Activated B cell treated with CpG ODN at 0.5 μM for 24 hours (primary cell): ENCODE measurements around the gene ERBB3. TPM values are rescaled to one million over a fixed set of nuclear protein-coding genes. Genes with fewer than 3 reads are reported as not detected.

Source experiments
- ATAC-seq: fragments of 200-7000 bp; cut with Tn5 transposase; one replicate; pipeline ENCODE4 v1.10.0; 2021; ENCODE audit warnings: low read depth, mild to moderate bottlenecking, moderate library complexity
- CTCF ChIA-PET: fragments of 350-600 bp; sonication (Branson Sonifier 250); formaldehyde crosslinking; loops from one replicate; lab custom pipeline; 2021; ENCODE audit warnings: antibody characterized with exemption; lab: Charles Lee
- POLR2A ChIA-PET: fragments of 350-600 bp; sonication (Branson Sonifier 250); formaldehyde crosslinking; loops from one replicate; lab custom pipeline; 2021; ENCODE audit warnings: antibody characterized with exemption; lab: Charles Lee
- DNase-seq: peaks from one replicate; pipeline ENCODE4 v3.0.0; 2022
- H3K27ac Mint-ChIP-seq: one replicate; pipeline ENCODE4 v1.8.0; 2020; ENCODE audit warnings: mixed read lengths
- H3K27me3 Mint-ChIP-seq: one replicate; pipeline ENCODE4 v1.8.0; 2021; ENCODE audit warnings: mixed read lengths
- H3K36me3 Mint-ChIP-seq: one replicate; pipeline ENCODE4 v1.8.0; 2021; ENCODE audit warnings: low read depth, mixed read lengths
- H3K4me1 Mint-ChIP-seq: one replicate; pipeline ENCODE4 v1.8.0; 2021; ENCODE audit warnings: mixed read lengths
- H3K4me3 Mint-ChIP-seq: one replicate; pipeline ENCODE4 v1.8.0; 2020; ENCODE audit warnings: mild to moderate bottlenecking, mixed read lengths
- H3K9me3 Mint-ChIP-seq: one replicate; pipeline ENCODE4 v1.8.0; 2020; ENCODE audit warnings: mixed read lengths
- intact Hi-C: fragments of 100-400 bp; cut with micrococcal nuclease; formaldehyde crosslinking; loops from one replicate; pipeline ENCODE4 v1.15.1; 2024
- total RNA-seq: library from RNA; stranded (reverse); gene quantifications from 2 replicates; pipeline ENCODE4 v1.2.3, GENCODE V29; 2022
- TF ChIP-seq, protein P1 (sequence below): fragments of 200-600 bp; IDR thresholded peaks from one replicate; pipeline ENCODE4 v1.8.0; 2022; ENCODE audit warnings: antibody characterized with exemption, mild to moderate bottlenecking

Gene ERBB3
- total RNA-seq, 1 donor from 2014 or later = not detected

- TF ChIP-seq, protein P1, sequence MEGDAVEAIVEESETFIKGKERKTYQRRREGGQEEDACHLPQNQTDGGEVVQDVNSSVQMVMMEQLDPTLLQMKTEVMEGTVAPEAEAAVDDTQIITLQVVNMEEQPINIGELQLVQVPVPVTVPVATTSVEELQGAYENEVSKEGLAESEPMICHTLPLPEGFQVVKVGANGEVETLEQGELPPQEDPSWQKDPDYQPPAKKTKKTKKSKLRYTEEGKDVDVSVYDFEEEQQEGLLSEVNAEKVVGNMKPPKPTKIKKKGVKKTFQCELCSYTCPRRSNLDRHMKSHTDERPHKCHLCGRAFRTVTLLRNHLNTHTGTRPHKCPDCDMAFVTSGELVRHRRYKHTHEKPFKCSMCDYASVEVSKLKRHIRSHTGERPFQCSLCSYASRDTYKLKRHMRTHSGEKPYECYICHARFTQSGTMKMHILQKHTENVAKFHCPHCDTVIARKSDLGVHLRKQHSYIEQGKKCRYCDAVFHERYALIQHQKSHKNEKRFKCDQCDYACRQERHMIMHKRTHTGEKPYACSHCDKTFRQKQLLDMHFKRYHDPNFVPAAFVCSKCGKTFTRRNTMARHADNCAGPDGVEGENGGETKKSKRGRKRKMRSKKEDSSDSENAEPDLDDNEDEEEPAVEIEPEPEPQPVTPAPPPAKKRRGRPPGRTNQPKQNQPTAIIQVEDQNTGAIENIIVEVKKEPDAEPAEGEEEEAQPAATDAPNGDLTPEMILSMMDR = no peak
- DNase-seq (no peak), ATAC-seq (no peak)
- H3K9me3 Mint-ChIP-seq = no peaks in the 10 kb centered on the region
- peak overlapping the region; percentile 98 for H3K27ac Mint-ChIP-seq
- peaks cover 52% of the 10 kb centered on the region for H3K36me3 Mint-ChIP-seq
- H3K27me3 Mint-ChIP-seq = no peaks in the 10 kb centered on the region
- ChIA-PET CTCF (interaction anchor here (1.4 to 6.0 kb wide), 5 partner anchors 9 to 335 kb away, joined by 4 to 59 read pairs (median 8); partner anchors contain the start of genes RNF41, SMARCC2 and ZC3H10), POLR2A (interaction anchor here (0.6 to 6.3 kb wide), 25 partner anchors 8 to 559 kb away, joined by 3 to 104 read pairs (median 4); partner anchors contain the start of genes CNPY2, CS, IL23A and MYL6)
- H3K4me1 Mint-ChIP-seq = peaks cover 69% of the 10 kb centered on the region
- H3K4me3 Mint-ChIP-seq = peak overlapping the region; percentile 97
- intact Hi-C loops = loop anchor here (1.0 to 10.0 kb wide), 3 partner anchors 24 to 466 kb away; partner anchors contain the start of genes MYL6B and PA2G4
These were observed 48.8 kb downstream of the ERBB3 start for GRCh38 chr12:56128670-56129205.

GRCh38 chr12:56129206-56129941 lies 49.4 kb downstream of the ERBB3 start:
- Mint-ChIP-seq H3K27me3 (no peaks in the 10 kb centered on the region), H3K4me3 (peak overlapping the region; percentile 97), H3K9me3 (no peaks in the 10 kb centered on the region), H3K27ac (peak overlapping the region; percentile 98), H3K4me1 (peaks cover 64% of the 10 kb centered on the region), H3K36me3 (peaks cover 53% of the 10 kb centered on the region)
- ChIA-PET CTCF (interaction anchor here (1.2 to 6.0 kb wide), 5 partner anchors 8 to 63 kb away, joined by 3 to 59 read pairs (median 4); partner anchors contain the start of genes SMARCC2 and ZC3H10), POLR2A (interaction anchor here (0.6 to 6.3 kb wide), 14 partner anchors 8 to 358 kb away, joined by 3 to 104 read pairs (median 14); partner anchors contain the start of genes GLS2, MYL6, MYL6B and PA2G4)
- peak; percentile 63 for DNase-seq
- intact Hi-C loops = loop anchor here (10.0 kb wide), 1 partner anchor 465 kb away; no protein-coding TSS in a partner anchor
- TF ChIP-seq, protein P1 = no peak
- peak; percentile 27 for ATAC-seq

GRCh38 chr12:56129942-56130495 lies 50.1 kb downstream of the ERBB3 start:
- Mint-ChIP-seq H3K27ac (peak overlapping the region; percentile 98), H3K4me1 (peaks cover 61% of the 10 kb centered on the region), H3K36me3 (peaks cover 54% of the 10 kb centered on the region), H3K9me3 (no peaks in the 10 kb centered on the region), H3K4me3 (peak overlapping the region; percentile 97), H3K27me3 (no peaks in the 10 kb centered on the region)
- ChIA-PET POLR2A (interaction anchor here (0.6 to 6.3 kb wide), 9 partner anchors 9 to 358 kb away, joined by 3 to 104 read pairs (median 6); partner anchors contain the start of genes GLS2, MYL6, MYL6B and RPL41), CTCF (interaction anchor here (1.2 to 2.0 kb wide), 2 partner anchors 14 to 63 kb away, joined by 3 to 4 read pairs; no protein-coding TSS in a partner anchor)
- intact Hi-C loops = loop anchor here (10.0 kb wide), 1 partner anchor 465 kb away; no protein-coding TSS in a partner anchor
- TF ChIP-seq, protein P1 = no peak
- ATAC-seq (no peak), DNase-seq (no peak)

DNA sequence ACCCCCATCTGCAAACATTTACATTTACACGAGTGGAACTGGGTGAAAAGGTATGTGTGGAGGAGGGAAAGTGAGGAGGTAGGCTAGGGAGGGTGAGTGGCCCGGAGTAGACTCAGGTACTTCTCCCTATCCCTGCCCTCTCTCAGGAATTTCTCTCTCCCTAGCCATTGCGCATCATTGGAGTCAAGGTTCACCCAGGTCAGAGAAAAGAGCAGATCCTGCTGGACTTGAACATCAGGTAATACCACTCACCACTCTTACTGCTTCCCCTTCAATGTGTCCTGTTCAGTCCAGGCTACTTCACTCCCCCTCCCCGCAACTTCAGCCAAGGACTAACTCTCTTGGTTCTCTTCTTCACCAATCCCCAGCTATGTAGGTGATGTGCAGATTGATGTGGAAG lies 50.9 kb downstream of the ERBB3 start:
- Mint-ChIP-seq H3K4me3 (no peak overlapping the region), H3K9me3 (no peaks in the 10 kb centered on the region), H3K27ac (peak overlapping the region; percentile 98), H3K36me3 (peaks cover 59% of the 10 kb centered on the region), H3K27me3 (no peaks in the 10 kb centered on the region), H3K4me1 (peaks cover 55% of the 10 kb centered on the region)
- TF ChIP-seq, protein P1 = no peak
- intact Hi-C loops = no loop called here
- ChIA-PET CTCF (interaction anchor here (2.0 kb wide), 1 partner anchor 62 kb away, joined by 4 read pairs; no protein-coding TSS in a partner anchor), POLR2A (interaction anchor here (1.3 to 5.8 kb wide), 3 partner anchors 18 to 27 kb away, joined by 3 to 80 read pairs (median 67); partner anchors contain the start of genes MYL6 and MYL6B)
- ATAC-seq = no peak
- DNase-seq = no peak
